ENCODE data around the gene EPB41L5. TPM values are rescaled to one million over a fixed set of nuclear protein-coding genes. Genes with fewer than 3 reads are reported as not detected.

EPB41L5 gene
- total RNA-seq, 2 donors from 2014 or later: 44.9 to 51.0 TPM

DNA sequence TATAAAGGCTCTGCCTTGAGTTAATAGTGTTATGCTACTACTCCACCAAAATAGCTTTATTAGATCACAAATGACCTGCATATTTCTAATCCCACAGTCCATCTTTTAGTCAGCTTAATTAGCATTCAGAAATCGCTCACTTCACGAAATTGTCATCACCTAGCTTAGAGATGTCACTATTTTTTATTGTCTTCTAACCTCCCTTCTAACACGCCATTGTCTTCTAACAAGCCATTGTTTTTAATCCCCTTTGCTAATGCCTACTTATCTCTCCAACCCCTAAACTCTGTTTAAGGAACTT is 97.1 kb downstream of the EPB41L5 start:
- Histone ChIP-seq H3K9ac (ENCODE audit: extremely low read depth, low read length, poor library complexity, severe bottlenecking) (no peak overlapping the region), H3K9me3 (ENCODE audit: control insufficient read depth, low read length) (no peaks in the 10 kb centered on the region), H3K36me3 (ENCODE audit: control insufficient read depth, insufficient read depth, low read length) (peaks cover 52% of the 10 kb centered on the region), H3K27ac (ENCODE audit: low read depth, low read length) (no peak overlapping the region), H3K27me3 (ENCODE audit: control insufficient read depth, insufficient read depth, low read length, poor library complexity, severe bottlenecking) (no peaks in the 10 kb centered on the region), H3K4me3 (ENCODE audit: low read length) (no peak overlapping the region), H3K4me1 (ENCODE audit: control insufficient read depth, insufficient read depth, low read length) (peaks cover 7% of the 10 kb centered on the region)
- Mint-ChIP-seq H3K27ac (no peak overlapping the region), H3K36me3 (ENCODE audit: low read depth) (peaks cover 13% of the 10 kb centered on the region), H3K9me3 (no peaks in the 10 kb centered on the region), H3K27me3 (ENCODE audit: insufficient read depth) (no peaks in the 10 kb centered on the region), H3K4me1 (peaks cover 19% of the 10 kb centered on the region), H3K4me3 (no peak overlapping the region)
- TF ChIP-seq, protein P1, sequence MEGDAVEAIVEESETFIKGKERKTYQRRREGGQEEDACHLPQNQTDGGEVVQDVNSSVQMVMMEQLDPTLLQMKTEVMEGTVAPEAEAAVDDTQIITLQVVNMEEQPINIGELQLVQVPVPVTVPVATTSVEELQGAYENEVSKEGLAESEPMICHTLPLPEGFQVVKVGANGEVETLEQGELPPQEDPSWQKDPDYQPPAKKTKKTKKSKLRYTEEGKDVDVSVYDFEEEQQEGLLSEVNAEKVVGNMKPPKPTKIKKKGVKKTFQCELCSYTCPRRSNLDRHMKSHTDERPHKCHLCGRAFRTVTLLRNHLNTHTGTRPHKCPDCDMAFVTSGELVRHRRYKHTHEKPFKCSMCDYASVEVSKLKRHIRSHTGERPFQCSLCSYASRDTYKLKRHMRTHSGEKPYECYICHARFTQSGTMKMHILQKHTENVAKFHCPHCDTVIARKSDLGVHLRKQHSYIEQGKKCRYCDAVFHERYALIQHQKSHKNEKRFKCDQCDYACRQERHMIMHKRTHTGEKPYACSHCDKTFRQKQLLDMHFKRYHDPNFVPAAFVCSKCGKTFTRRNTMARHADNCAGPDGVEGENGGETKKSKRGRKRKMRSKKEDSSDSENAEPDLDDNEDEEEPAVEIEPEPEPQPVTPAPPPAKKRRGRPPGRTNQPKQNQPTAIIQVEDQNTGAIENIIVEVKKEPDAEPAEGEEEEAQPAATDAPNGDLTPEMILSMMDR (conservative IDR thresholded peaks at IDR 0.05): no peak
- no peak for DNase-seq
- 78 to 79% methylated on average over 3 of the region's 3 CpGs for WGBS, 2 experiments (ENCODE audit: insufficient coverage in 1 of 2, insufficient read length in 1 of 2)

DNA sequence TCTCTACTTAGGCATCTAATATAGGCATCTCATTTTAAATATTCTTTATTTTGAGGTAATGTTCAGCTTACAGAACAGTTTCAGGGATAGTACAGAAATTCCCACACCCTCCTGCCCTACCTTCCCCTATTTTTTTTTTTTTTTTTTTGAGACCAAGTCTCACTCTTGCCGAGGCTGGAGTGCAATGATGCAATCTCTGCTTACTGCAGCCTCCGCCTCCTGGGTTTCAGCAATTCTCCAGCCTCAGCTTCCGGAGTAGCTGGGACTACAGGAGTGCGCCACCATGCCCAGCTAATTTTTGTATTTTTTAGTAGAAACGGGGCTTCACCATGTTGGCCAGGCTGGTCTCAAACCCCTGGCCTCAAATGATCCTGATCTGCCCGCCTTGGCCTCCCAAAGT is 97.6 kb downstream of the EPB41L5 start:
- Histone ChIP-seq H3K9me3 (ENCODE audit: control insufficient read depth, low read length) (no peaks in the 10 kb centered on the region), H3K9ac (ENCODE audit: extremely low read depth, low read length, poor library complexity, severe bottlenecking) (no peak overlapping the region), H3K4me3 (ENCODE audit: low read length) (no peak overlapping the region), H3K27ac (ENCODE audit: low read depth, low read length) (no peak overlapping the region), H3K4me1 (ENCODE audit: control insufficient read depth, insufficient read depth, low read length) (peaks cover 7% of the 10 kb centered on the region), H3K36me3 (ENCODE audit: control insufficient read depth, insufficient read depth, low read length) (peaks cover 48% of the 10 kb centered on the region), H3K27me3 (ENCODE audit: control insufficient read depth, insufficient read depth, low read length, poor library complexity, severe bottlenecking) (no peaks in the 10 kb centered on the region)
- no peaks in the 10 kb centered on the region for H3K27me3 Mint-ChIP-seq (ENCODE audit: insufficient read depth)
- no peak for DNase-seq
- TF ChIP-seq, protein P1 (conservative IDR thresholded peaks at IDR 0.05): no peak
- 90 to 95% methylated on average over 5 to 6 of the region's 6 CpGs for WGBS, 2 experiments (ENCODE audit: insufficient coverage in 1 of 2, insufficient read length in 1 of 2)
- no peak overlapping the region for H3K27ac Mint-ChIP-seq
- H3K4me3 Mint-ChIP-seq: no peak overlapping the region
- H3K9me3 Mint-ChIP-seq: no peaks in the 10 kb centered on the region
- H3K4me1 Mint-ChIP-seq: peaks cover 19% of the 10 kb centered on the region
- peaks cover 13% of the 10 kb centered on the region for H3K36me3 Mint-ChIP-seq (ENCODE audit: low read depth)

DNA sequence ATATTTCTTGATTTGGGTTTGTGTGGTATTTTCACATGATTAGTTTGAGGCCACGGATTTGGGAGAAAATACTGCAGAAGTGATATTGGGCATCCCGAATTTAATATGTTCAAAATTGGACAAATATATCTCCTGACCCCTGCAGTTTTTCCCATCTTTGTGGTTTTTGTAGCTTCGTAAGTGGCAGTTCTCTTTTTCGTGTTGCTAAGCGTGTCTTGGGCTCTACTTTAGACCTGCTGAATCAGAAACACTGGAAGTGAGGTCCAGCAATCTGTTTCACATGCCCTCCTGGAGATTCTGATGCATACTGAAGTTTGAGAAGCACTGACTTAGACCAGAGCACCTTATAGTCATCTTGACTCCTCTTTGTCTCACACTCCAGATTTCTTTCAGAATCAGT is 98.3 kb downstream of the EPB41L5 start:
- Histone ChIP-seq H3K4me1 (ENCODE audit: control insufficient read depth, insufficient read depth, low read length) (peaks cover 7% of the 10 kb centered on the region), H3K4me3 (ENCODE audit: low read length) (no peak overlapping the region), H3K36me3 (ENCODE audit: control insufficient read depth, insufficient read depth, low read length) (peaks cover 41% of the 10 kb centered on the region), H3K9ac (ENCODE audit: extremely low read depth, low read length, poor library complexity, severe bottlenecking) (no peak overlapping the region), H3K27me3 (ENCODE audit: control insufficient read depth, insufficient read depth, low read length, poor library complexity, severe bottlenecking) (no peaks in the 10 kb centered on the region), H3K9me3 (ENCODE audit: control insufficient read depth, low read length) (no peaks in the 10 kb centered on the region), H3K27ac (ENCODE audit: low read depth, low read length) (no peak overlapping the region)
- H3K4me3 Mint-ChIP-seq: no peak overlapping the region
- TF ChIP-seq, protein P1 (conservative IDR thresholded peaks at IDR 0.05): no peak
- peaks cover 19% of the 10 kb centered on the region for H3K4me1 Mint-ChIP-seq
- peaks cover 11% of the 10 kb centered on the region for H3K36me3 Mint-ChIP-seq (ENCODE audit: low read depth)
- WGBS, 2 experiments (ENCODE audit: insufficient coverage in 1 of 2, insufficient read length in 1 of 2): 88 to 96% methylated on average over 5 of the region's 5 CpGs
- no peaks in the 10 kb centered on the region for H3K27me3 Mint-ChIP-seq (ENCODE audit: insufficient read depth)
- no peaks in the 10 kb centered on the region for H3K9me3 Mint-ChIP-seq
- no peak for DNase-seq
- no peak overlapping the region for H3K27ac Mint-ChIP-seq

Measured in endodermal cell (in vitro differentiated cells).